Adipocyte (in vitro differentiated cells): Measurements from ENCODE around the gene NCKAP5.

Experiments used
- DNase-seq: peaks from one replicate; pipeline ENCODE4 v3.0.0-alpha.2; 2015; ENCODE audit warnings: low read depth
- H3K27me3 ChIP-seq: replicated peaks from 2 replicates; pipeline ENCODE4 v1.7.0; 2013; ENCODE audit warnings: mild to moderate bottlenecking, low read length, moderate library complexity; ENCODE audit not compliant: control insufficient read depth, insufficient read depth
- H3K36me3 ChIP-seq: 2 replicates; pipeline ENCODE4 v1.7.0; 2013; ENCODE audit warnings: low read length, mild to moderate bottlenecking, moderate library complexity; ENCODE audit not compliant: control insufficient read depth, insufficient read depth, severe bottlenecking
- H3K4me1 ChIP-seq: 2 replicates; pipeline ENCODE4 v1.7.0; 2013; ENCODE audit warnings: mild to moderate bottlenecking, low read length, moderate library complexity; ENCODE audit not compliant: control insufficient read depth, insufficient read depth
- H3K4me3 ChIP-seq: 2 replicates; pipeline ENCODE4 v1.7.0; 2013; ENCODE audit warnings: mild to moderate bottlenecking, low read length, moderate library complexity
- H3K9ac ChIP-seq: 2 replicates; pipeline ENCODE4 v1.7.0; 2013; ENCODE audit warnings: mild to moderate bottlenecking, low read length, moderate library complexity
- H3K9me3 ChIP-seq: 2 replicates; pipeline ENCODE4 v1.7.0; 2013; ENCODE audit warnings: mild to moderate bottlenecking, low read length, moderate library complexity; ENCODE audit not compliant: control insufficient read depth

Gene NCKAP5

DNA sequence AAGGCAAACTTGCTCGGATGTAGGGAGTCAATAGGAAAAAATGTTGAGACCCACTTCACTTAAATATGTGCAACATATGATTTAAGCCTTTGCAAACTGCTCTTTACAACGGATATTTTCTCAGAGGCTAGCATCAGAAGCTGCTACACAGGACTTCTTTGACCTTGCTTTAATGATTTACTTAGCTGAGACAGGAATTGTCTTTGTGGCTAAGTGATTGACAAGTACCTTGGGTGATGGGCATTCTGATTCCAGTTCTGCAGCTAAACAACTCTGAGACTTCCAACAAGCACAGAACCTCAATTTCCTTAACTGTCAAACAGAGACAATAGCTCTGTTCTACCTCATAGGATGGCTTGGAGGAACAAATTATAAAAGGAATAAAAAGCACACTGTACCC is 150.2 kb downstream of the NCKAP5 start:
- H3K9ac ChIP-seq, result no peak overlapping the region
- H3K4me1 ChIP-seq, result peaks cover 3% of the 10 kb centered on the region
- no peak overlapping the region for H3K4me3 ChIP-seq
- no peaks in the 10 kb centered on the region for H3K9me3 ChIP-seq
- no peak for DNase-seq
- no peaks in the 10 kb centered on the region for H3K27me3 ChIP-seq
- H3K36me3 ChIP-seq, result no peaks in the 10 kb centered on the region

- DNase-seq, result no peak
- no peaks in the 10 kb centered on the region for H3K27me3 ChIP-seq
- H3K4me1 ChIP-seq, result no peaks in the 10 kb centered on the region
Observed at GRCh38 chr2:133417415-133417814, 150.8 kb downstream of the NCKAP5 start.

GRCh38 chr2:133416736-133417135 is 151.5 kb downstream of the NCKAP5 start:
- Histone ChIP-seq H3K9me3 (no peaks in the 10 kb centered on the region), H3K4me3 (no peak overlapping the region), H3K36me3 (no peaks in the 10 kb centered on the region), H3K9ac (no peak overlapping the region), H3K27me3 (no peaks in the 10 kb centered on the region), H3K4me1 (no peaks in the 10 kb centered on the region)
- peak; percentile 37 for DNase-seq

More at GRCh38 chr2:133417415-133417814, 150.8 kb downstream of the NCKAP5 start:
- Histone ChIP-seq H3K4me3 (no peak overlapping the region), H3K36me3 (no peaks in the 10 kb centered on the region), H3K9me3 (no peaks in the 10 kb centered on the region), H3K9ac (no peak overlapping the region)

- no peaks in the 10 kb centered on the region for H3K4me1 ChIP-seq
- no peaks in the 10 kb centered on the region for H3K9me3 ChIP-seq
- DNase-seq, result no peak
- no peaks in the 10 kb centered on the region for H3K36me3 ChIP-seq
- H3K4me3 ChIP-seq, result no peak overlapping the region
- no peaks in the 10 kb centered on the region for H3K27me3 ChIP-seq
- H3K9ac ChIP-seq, result no peak overlapping the region
Observed at GRCh38 chr2:133416146-133416545, 152.1 kb downstream of the NCKAP5 start.

- no peak for DNase-seq
- H3K36me3 ChIP-seq, result no peaks in the 10 kb centered on the region
- no peaks in the 10 kb centered on the region for H3K9me3 ChIP-seq
- H3K4me3 ChIP-seq, result no peak overlapping the region
- H3K4me1 ChIP-seq, result no peaks in the 10 kb centered on the region
- H3K27me3 ChIP-seq, result no peaks in the 10 kb centered on the region
- H3K9ac ChIP-seq, result no peak overlapping the region
Observed at GRCh38 chr2:133415210-133415876, 152.9 kb downstream of the NCKAP5 start.

DNA sequence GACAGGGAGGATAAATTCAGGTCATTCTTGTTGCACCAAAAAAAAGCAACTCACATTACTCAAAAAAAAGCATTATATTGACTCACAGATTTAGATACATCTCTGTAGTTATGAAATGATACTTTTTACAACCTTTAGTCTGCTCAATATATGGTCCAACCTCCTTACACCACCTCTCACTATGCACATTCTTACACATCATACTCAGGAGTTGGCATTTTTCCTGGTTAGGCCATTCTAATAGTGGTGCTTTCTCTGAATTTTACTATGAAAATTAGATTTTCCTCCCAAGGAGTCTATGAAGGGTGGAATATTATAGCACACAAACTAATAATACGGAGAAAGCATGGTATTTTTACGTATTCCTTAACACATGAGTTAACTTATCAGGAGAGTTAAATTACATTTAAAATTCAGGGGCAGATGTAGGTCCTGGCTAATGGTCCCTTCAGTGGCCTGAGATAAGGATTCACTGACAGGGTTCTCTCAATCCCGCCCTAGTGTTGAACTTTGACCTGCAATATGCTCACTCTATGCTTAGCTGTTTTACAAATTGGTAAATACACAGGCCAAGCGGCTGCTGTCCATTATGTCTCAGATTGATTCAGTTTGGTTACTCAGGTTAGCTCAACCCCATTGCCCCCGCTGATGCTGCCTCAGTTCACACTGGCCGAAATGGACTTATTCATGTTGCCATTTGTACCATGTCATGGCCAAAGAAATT is 153.6 kb downstream of the NCKAP5 start:
- H3K4me3 ChIP-seq, result no peak overlapping the region
- H3K9ac ChIP-seq, result no peak overlapping the region
- no peaks in the 10 kb centered on the region for H3K36me3 ChIP-seq
- no peaks in the 10 kb centered on the region for H3K9me3 ChIP-seq
- H3K27me3 ChIP-seq, result no peaks in the 10 kb centered on the region
- no peaks in the 10 kb centered on the region for H3K4me1 ChIP-seq
- peak; percentile 29 for DNase-seq

DNA sequence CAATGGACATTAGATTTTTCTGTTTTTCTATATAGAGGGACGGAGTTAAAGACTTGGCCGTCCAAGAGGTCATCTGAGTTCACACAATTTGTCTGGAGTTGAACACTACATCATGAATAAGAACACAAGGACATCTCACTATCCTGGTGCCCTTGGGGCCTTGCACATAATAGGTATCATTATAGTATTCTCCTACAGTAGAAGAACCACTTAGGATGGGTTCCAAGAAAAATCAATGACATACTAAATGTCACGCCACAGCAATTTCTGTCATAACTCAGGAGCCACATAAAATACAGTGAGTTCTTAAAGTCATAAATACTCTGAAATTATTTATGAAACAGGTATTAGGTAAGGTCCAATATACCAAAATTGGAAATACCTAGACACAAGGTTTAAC is 154.4 kb downstream of the NCKAP5 start:
- DNase-seq, result no peak
- Histone ChIP-seq H3K9me3 (no peaks in the 10 kb centered on the region), H3K4me3 (no peak overlapping the region), H3K36me3 (no peaks in the 10 kb centered on the region), H3K27me3 (no peaks in the 10 kb centered on the region), H3K4me1 (no peaks in the 10 kb centered on the region), H3K9ac (no peak overlapping the region)

GRCh38 chr2:133412694-133413093 is 155.6 kb downstream of the NCKAP5 start:
- DNase-seq, result no peak
- no peak overlapping the region for H3K4me3 ChIP-seq
- H3K9me3 ChIP-seq, result no peaks in the 10 kb centered on the region
- no peaks in the 10 kb centered on the region for H3K36me3 ChIP-seq
- no peaks in the 10 kb centered on the region for H3K4me1 ChIP-seq
- no peaks in the 10 kb centered on the region for H3K27me3 ChIP-seq
- H3K9ac ChIP-seq, result no peak overlapping the region

DNA sequence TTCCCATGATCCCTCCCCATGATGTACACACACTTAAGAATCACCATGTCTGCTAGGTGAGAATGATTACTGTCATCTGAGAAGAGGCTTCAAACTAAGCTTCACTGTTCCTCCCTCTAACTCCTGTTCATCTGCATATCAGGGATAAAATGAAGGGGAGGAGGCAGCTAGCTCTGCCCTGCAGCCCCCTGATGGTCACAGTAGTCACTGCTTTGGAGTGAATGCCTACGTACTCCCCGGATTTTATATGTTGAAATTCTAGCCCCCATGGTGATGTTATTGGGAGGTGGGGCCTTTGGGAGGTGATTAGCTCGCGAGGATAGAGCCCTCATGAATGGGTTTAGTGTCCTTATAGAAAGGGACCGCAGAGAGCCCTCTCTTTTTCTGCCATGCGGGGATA is 156.4 kb downstream of the NCKAP5 start:
- Histone ChIP-seq H3K27me3 (no peaks in the 10 kb centered on the region), H3K9me3 (no peaks in the 10 kb centered on the region), H3K9ac (no peak overlapping the region), H3K36me3 (no peaks in the 10 kb centered on the region), H3K4me3 (no peak overlapping the region), H3K4me1 (no peaks in the 10 kb centered on the region)
- DNase-seq, result no peak

- Histone ChIP-seq H3K9me3 (no peaks in the 10 kb centered on the region), H3K4me1 (no peaks in the 10 kb centered on the region), H3K36me3 (no peaks in the 10 kb centered on the region), H3K27me3 (no peaks in the 10 kb centered on the region), H3K4me3 (no peak overlapping the region), H3K9ac (no peak overlapping the region)
- DNase-seq, result no peak
Observed at GRCh38 chr2:133411101-133411500, 157.2 kb downstream of the NCKAP5 start.

GRCh38 chr2:133409581-133410285 is 158.5 kb downstream of the NCKAP5 start:
- Histone ChIP-seq H3K27me3 (no peaks in the 10 kb centered on the region), H3K4me1 (no peaks in the 10 kb centered on the region), H3K4me3 (no peak overlapping the region), H3K36me3 (no peaks in the 10 kb centered on the region), H3K9me3 (no peaks in the 10 kb centered on the region), H3K9ac (no peak overlapping the region)
- DNase-seq, result no peak
